GM12872 (cell line): ENCODE results near the gene SMYD3.

ENCODE experiments used
- CTCF ChIP-seq: IDR thresholded peaks from 3 replicates; pipeline ENCODE4 v1.5.1; 2011; ENCODE audit warnings: low read depth, mild to moderate bottlenecking, low read length, moderate library complexity; ENCODE audit not compliant: insufficient read depth

SMYD3 gene

GRCh38 chr1:245762396-245762910, 744.6 kb downstream of the SMYD3 start:
- no peak for TF ChIP-seq CTCF

- TF ChIP-seq CTCF, result no peak
Measured at GRCh38 chr1:245760301-245760700, 746.8 kb downstream of the SMYD3 start.

GRCh38 chr1:245754463-245754961, 752.6 kb downstream of the SMYD3 start:
- TF ChIP-seq CTCF, result no peak

- TF ChIP-seq CTCF, result no peak
Measured at GRCh38 chr1:245753807-245754206, 753.3 kb downstream of the SMYD3 start.

- no peak for TF ChIP-seq CTCF
Measured at GRCh38 chr1:245752561-245752960, 754.5 kb downstream of the SMYD3 start.

- no peak for TF ChIP-seq CTCF
Measured at GRCh38 chr1:245751726-245752470, 755.2 kb downstream of the SMYD3 start.

GRCh38 chr1:245751116-245751515, 756.0 kb downstream of the SMYD3 start:
- no peak for TF ChIP-seq CTCF
